Activated T-cell treated with anti-CD3 and anti-CD28 coated beads, Interleukin-2, amount 50 U/mL, for 48 hours (primary cell): Measurements from ENCODE around the gene SSMEM1.
"Not testable (repeated sequence)": the region's sequence is repeated elsewhere in the genome, so short reads cannot be mapped to it uniquely, and the experiment has no call there.

Source experiments
- DNase-seq, 2 experiments: peaks; one replicate each; pipeline ENCODE4 v3.0.0-alpha.2; 2020

SSMEM1 gene

DNA sequence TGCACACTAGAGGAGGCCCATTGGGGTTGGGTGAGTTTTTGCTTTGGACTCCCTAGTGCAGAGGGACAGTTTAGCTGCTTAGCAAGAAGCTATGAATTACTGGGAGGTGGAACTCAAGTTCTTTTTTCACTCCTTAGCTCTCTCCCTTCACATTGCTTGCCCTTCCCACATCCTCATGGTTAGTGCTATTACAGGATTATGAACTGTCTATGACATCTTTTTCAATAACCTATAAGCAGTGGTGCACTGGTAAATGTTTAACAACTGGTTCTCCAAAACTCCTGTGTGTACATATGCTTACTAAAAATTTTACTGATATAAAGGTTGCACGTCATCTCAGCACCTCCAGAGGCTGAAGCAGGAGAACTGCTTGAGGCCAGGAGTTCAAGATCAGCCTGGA lies 6.2 kb downstream of the SSMEM1 start:
- DNase-seq = no peak

DNA sequence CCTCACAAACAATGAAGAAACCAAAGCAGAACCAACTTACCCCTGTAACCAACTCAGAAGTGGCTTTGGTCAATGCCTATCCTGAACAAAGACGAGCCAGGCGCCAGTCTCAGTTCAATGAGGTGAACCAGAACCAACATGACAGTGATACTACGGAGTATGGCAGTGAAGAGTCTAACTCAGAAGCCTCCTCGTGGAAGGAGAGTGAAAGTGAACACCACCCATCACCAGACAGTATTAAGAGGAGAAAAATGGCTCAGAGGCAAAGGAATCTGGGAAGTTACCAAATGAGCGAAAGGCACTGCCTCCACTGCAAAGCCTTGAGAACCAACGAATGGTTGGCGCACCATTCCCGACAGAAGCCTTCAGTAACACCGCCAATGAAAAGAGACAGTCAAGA lies 8.4 kb downstream of the SSMEM1 start:
- DNase-seq = no peak

DNA sequence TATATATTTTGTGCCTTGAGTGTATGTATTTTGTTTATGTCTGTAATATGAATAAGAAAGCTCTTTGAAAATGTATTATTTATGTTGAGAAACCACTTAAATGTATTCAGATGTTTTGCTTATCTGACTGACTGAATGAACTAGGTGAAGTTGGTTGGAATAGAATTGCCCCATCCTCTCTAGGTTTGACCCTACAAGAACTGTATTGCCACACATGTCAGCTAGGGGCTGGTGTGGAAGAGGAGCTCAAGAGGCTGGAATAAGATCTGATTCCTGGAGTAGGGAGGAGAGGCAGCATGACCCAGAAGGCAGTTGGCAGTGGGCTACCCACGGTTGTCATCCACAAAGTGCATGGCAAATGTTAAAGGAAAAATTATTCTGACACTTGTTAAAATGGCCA lies 9.1 kb downstream of the SSMEM1 start:
- no peak for DNase-seq

DNA sequence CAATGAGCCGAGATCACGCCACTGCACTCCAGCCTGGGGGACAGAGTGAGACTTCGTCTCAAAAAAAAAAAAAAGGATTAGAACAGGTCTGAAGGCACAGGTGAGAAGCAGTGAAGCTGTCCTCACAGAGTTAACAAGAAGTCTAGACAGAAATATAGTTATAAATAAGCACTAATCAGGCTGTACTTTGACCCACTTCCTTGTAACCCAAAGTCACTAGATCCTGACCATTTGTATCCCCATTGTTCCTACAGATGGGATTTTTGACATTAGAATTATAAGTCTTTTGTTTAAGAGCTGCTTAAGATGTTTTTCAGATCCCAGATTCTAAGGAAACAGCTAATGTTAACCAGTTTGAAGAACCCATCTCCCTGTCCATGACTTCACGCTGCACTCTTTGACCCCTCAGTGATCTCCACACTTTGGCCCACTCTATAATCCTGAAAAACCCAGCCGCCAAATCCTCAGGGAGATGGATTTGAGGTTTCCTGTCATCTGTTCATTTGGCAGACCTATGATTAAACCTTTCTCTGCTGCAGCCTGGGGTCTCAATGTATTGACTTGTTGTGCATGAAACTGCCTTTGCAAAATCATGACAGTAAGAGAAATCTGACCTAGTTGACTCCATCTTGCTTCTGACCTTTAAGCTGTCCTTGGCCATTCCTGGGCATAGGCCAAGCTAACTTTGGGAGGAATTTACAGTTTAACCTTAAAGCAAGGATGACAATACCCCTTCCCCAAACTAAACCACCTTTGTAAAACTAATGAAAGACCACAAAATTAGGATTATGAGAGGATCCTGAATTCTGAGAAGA lies 11.4 kb downstream of the SSMEM1 start:
- no peak for DNase-seq

GRCh38 chr7:130219871-130220270 lies 12.2 kb downstream of the SSMEM1 start:
- no peak for DNase-seq

DNA sequence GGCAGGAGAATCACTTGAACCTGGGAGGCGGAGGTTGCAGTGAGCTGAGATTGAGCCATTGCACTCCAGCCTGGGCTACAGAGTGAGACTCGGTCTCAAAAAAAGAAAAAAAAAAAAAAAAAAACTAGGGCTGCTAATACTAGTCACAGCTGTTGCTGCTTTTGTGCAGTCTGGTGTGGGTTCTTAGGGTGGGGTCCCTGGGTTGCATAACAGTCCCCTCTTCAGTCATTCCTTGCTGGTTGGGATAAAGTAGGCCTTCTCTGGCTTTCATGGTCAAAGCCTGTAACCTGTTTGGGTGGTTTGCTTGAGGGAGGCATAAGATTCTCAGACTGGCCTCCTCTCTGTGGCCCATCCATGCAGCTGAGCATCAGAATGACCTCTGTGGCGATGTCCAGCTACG lies 14.1 kb downstream of the SSMEM1 start:
- no peak for DNase-seq

DNA sequence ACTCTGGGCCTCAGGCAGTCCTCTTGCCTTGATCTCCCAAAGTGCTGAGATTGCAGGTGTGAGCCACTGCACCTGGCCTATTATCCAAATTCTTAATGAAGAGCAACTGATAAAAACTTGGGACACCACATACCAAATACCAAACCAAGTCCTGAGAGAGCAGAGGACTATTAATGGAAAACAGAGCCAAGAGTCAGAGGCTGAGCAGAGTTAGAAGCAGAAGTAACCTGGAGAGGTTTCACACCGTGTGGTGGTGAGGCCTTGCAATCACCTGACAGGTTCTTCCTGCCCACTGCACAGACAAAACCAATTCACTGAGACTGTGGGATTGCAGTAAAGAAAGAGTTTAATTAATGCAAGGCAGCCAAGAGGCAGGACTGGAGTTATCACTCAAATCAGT lies 16.0 kb downstream of the SSMEM1 start:
- DNase-seq = no peak

- no peak for DNase-seq
Observed at GRCh38 chr7:130224210-130224609, 16.6 kb downstream of the SSMEM1 start.

- DNase-seq = not testable (repeated sequence)
Observed at GRCh38 chr7:130224923-130225322, 17.3 kb downstream of the SSMEM1 start.

- DNase-seq = no peak
Observed at GRCh38 chr7:130226333-130226732, 18.7 kb downstream of the SSMEM1 start.

DNA sequence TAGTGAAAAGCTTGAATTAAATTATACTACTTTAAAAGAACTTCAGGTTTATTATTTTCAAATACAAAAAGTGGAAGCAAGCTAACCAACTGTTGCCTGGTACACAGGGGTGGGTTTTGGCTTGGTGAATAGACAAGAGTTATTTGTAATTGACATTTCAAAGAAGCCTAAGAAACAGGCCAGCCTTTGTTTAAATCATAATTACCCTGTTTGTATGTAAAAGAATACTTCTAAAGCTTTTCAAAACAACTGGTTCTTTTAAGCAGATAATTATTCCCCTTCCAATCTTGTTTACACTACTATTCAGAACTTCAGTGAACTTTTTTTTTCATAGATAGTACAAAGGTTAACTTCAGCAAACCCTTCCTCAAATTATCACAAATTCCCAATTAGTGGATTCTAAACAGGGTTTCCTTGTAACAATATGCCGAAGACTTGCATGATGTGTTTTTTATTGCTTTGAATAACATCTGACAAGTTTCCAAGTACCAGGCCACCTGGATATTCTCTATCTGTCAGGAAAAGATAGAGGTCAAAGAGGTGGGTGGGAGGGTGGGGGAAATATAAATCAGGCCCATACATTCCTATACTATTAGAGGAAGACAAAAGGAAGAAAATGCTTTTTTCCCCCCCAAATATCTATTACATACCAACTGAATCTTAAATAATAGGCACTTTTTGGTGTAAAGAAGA lies 20.4 kb downstream of the SSMEM1 start:
- no peak for DNase-seq

DNA sequence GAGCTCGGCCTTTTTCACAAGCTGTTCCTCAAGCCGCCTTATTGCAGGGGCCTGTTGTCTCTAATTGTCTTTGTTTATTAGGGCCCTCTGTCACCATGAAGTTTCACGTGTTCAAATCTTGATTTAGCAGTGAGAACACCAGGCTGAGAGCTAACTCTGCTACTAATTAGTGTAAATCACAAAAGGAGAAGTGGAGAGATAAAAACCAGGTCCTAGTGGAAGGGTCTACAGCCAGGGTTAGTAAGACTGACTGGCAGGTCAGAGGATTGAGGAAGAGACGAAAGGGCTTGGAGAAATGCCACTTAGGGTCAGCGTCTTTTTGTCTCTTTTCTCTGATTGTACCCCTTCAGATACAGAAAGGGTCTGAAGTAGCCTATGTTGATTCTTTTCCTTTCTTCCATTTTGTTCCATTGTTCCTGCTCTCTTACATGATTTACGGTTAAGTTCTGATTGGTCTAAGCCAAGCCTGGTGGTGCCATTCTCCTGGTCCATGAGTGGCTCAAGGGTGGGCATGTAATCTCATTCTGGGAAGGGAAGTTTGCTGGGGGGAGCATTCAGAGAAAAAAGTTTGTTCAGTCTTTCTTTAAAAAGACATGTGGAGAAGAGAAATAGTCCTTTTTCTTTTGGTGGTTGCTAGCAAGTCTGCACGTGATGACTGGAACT lies 21.3 kb downstream of the SSMEM1 start:
- DNase-seq = no peak

DNA sequence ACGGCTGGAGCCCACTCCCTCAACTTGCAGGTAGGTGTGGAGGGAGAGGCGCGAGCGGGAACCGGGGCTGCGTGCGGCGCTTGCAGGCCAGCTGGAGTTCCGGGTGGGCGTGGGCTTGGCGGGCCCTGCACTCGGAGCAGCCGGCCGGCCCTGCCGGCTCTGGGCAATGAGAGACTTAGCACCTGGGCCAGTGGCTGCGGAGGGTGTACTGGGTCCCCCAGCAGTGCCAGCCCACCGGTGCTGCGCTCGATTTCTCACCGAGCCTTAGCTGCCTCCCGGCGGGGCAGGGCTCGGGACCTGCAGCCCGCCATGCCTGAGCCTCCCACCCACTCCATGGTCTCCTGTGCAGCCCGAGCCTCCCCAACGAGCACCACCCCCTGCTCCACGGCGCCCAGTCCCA lies 22.3 kb downstream of the SSMEM1 start:
- not testable (repeated sequence) for DNase-seq

DNA sequence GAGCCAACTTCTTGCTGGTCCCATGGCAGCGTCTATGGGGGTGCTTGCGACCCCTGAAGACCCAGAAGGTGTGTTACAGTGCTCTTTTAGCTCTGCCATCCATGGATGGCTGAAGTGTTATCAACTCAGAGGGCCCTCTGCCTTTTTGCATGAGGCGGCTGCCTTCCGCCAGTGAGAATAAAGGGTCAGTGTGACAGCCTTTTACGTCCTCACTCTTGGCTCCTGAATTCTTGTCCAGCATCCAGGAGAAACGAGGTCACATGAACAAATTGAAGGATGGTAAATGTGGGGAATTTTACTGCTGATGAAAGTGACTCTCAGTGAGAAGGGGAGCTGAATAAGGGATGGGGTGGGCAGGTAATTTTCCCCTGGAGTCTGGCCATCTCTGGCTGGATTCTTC lies 24.1 kb downstream of the SSMEM1 start:
- DNase-seq = no peak

- no peak for DNase-seq
Observed at GRCh38 chr7:130232209-130232608, 24.5 kb downstream of the SSMEM1 start.

DNA sequence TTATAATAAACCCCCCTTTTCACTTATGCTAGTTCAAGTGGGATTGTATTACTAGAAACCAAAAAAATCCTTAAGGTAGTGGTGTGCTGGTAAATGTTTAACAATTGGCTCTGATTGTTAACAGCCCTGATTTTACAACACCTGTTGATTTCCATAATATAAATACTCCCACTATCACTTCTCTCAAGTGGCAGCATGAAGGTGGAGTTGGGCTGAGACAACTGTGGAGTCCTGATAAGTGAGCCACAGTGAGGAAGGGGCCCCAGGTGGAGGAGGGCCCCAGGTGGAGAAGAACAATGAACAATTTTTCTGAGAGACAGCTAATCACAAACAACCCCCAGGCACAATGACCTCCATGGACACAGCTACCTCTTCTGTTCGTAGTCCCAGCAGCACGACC lies 26.4 kb downstream of the SSMEM1 start:
- DNase-seq = no peak

DNA sequence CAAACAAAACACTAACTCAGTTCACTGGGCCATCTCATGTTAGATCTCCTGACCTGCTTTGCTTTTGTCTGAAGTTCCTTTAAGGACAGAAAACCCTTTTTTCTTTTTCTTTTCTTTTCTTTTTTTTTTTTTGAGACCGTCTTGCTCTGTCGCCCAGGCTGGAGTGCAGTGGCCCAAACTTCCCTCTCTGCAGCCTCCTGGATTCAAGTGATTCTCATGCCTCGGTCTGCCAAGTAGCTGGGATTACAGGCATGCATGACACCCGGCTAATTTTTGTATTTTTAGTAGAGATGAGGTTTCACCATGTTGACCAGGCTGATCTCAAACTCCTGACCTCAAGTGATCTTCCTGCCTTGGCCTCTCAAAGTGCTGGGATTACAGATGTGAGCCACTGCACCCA lies 28.7 kb downstream of the SSMEM1 start:
- not testable (repeated sequence) for DNase-seq

DNA sequence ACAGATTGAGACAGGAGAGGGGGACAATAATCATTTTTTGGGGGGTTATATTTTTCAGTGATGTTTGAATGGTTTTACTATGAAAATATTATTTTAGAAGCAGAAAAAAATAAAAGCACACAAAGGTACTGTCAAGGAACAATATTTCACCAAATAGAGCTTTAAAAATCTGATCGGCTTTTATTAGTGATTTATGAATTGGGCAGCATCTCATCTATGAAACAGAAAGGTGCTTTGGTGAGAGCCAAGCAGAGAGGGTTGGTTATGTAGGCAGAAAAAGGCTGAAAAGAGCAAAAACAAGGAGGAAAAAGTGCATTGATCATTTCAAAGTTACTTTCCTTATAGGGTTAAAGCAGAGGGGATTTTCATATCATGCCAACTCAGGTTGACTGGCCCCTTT lies 32.6 kb downstream of the SSMEM1 start:
- DNase-seq = no peak

- peak; percentile 70 to 76 for DNase-seq
Observed at GRCh38 chr7:130242198-130243014, 34.7 kb downstream of the SSMEM1 start.

- DNase-seq = not testable (repeated sequence)
Observed at GRCh38 chr7:130243486-130243885, 35.8 kb downstream of the SSMEM1 start.

- DNase-seq = not testable (repeated sequence)
Observed at GRCh38 chr7:130246491-130246890, 38.8 kb downstream of the SSMEM1 start.

GRCh38 chr7:130248842-130249241 lies 41.2 kb downstream of the SSMEM1 start:
- DNase-seq = not testable (repeated sequence)

- not testable (repeated sequence) for DNase-seq
Observed at GRCh38 chr7:130249626-130250025, 42.0 kb downstream of the SSMEM1 start.
